T-helper 9 cell (primary cell): ENCODE results near the gene AQP2.

ENCODE experiments used
- DNase-seq: peaks from one replicate; pipeline ENCODE4 v3.0.0-alpha.2; 2020

The AQP2 gene

GRCh38 chr12:49956663-49957569 lies 6.4 kb downstream of the AQP2 start:
- DNase-seq, result no peak

- DNase-seq, result no peak
These were observed 7.0 kb downstream of the AQP2 start for GRCh38 chr12:49957570-49957967.

- DNase-seq, result no peak
These were observed 9.3 kb downstream of the AQP2 start for GRCh38 chr12:49959685-49960473.

DNA sequence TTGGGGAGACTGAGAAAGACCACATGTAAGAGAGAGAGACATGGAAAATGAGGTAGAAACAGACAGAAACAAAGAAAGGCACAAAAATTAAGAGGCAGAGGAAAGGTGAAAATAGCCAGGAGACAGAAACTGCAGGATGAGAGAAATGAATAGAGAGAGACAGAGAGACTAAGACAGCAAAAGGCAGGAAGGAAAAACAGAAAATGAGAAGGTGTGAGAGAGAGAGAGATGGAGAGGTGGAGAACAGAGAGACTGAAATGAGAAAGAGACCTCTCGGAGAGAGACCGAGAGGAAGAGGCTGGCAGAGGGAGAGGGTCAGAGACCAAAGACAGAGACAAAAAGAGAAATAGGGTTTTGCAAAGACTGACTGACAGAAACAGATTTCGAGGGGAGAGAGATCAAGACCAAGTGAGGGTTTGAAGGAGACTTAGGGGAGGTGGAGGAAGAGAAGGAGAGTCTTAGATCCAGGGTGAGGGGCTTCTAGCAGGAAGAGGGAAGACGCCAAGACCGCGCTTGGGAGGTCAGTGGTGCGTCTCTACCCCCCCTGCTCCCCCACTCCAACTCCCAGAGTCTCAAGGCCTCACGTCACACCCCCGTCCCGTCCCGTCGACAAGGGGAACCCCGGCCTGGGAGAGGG lies 10.1 kb downstream of the AQP2 start:
- no peak for DNase-seq

DNA sequence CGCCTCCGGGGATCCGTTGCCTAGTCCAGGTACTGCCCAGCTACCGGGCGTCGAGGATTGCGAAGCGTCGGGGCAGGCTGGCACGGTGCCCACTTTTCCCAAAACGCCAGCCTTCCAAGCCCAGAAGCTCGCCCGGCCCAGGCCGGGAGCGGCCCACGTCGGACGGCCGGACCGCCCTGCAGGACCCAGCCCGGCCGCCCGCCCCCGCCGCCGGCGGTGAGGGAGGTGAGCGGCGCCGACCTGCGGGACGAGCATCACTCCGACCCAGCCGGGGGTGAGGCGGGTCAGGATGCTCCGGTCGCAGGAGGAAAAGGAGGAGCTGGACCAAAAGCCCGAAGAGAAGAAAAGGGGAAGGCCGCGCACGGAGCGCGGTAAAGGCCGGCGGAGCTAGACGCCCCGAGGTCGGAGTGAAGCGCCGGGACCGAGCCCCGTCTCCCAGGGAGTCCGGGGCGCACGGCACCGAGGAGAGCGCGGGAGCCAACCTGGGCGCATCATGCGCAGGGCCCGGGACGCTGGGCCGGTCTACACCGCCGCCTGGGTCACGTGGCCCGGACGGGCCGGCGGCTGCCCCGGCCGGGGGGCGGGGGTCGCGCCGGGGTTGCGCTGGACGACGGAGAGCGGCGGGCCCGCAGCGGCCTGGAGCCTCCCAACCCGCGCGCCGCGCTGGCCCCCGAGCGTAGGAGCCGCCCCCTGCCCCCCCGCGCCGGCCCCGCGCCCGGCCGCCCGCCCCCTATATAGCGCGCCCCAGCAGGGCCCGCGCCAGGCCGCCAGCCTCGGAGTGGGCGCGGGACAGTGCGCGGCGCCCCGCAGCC lies 10.8 kb downstream of the AQP2 start, which contains the start of gene AQP5:
TSS of gene AQP5 (plus strand) at position 762 of the 812 bp plus-strand sequence. CDS start 146 bp downstream, outside the sequence.
- no peak for DNase-seq

GRCh38 chr12:49961993-49962764 lies 11.6 kb downstream of the AQP2 start:
- DNase-seq, result no peak

DNA sequence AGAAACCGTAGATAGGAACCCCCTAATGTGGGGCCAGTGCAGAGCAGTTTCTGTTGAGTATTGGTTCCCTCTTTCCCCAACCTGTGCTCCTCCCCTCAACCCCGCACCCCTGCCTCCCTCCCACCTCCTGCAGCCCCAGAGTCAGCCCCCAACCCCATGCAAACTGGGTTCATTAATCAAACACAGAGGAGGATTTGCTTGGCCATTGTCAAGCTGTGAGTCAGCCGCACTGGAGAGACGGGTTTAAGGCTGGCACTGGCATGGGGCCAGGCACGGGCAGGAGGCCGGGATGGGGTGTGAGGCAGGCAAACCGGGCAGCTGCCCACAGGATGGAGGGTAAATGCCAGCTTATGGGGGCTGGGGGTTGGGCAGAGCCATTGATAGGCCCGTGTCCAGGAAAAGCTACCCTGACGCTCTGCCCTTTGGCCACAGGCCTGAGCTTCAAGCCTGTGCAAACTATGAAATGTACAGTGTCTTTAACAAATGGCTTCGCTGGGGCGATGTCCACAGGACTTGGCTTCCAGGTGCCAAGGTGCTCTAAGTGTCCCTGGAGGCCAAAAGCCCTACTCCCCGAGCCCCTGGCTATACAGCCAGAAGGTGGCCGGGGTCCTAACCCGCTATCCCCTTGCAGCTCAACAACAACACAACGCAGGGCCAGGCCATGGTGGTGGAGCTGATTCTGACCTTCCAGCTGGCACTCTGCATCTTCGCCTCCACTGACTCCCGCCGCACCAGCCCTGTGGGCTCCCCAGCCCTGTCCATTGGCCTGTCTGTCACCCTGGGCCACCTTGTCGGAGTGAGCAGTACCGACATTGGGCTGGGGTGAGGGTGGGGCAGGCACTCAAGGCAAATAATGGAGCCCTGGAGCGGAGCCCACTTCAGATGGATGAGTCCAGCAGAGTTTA lies 12.6 kb downstream of the AQP2 start:
- DNase-seq, result no peak

GRCh38 chr12:49963976-49964815 lies 13.7 kb downstream of the AQP2 start:
- no peak for DNase-seq

- DNase-seq, result no peak
These were observed 14.5 kb downstream of the AQP2 start for GRCh38 chr12:49964849-49965624.

- DNase-seq, result no peak
These were observed 15.3 kb downstream of the AQP2 start for GRCh38 chr12:49965836-49966235.

GRCh38 chr12:49966511-49967041 lies 16.0 kb downstream of the AQP2 start:
- no peak for DNase-seq

DNA sequence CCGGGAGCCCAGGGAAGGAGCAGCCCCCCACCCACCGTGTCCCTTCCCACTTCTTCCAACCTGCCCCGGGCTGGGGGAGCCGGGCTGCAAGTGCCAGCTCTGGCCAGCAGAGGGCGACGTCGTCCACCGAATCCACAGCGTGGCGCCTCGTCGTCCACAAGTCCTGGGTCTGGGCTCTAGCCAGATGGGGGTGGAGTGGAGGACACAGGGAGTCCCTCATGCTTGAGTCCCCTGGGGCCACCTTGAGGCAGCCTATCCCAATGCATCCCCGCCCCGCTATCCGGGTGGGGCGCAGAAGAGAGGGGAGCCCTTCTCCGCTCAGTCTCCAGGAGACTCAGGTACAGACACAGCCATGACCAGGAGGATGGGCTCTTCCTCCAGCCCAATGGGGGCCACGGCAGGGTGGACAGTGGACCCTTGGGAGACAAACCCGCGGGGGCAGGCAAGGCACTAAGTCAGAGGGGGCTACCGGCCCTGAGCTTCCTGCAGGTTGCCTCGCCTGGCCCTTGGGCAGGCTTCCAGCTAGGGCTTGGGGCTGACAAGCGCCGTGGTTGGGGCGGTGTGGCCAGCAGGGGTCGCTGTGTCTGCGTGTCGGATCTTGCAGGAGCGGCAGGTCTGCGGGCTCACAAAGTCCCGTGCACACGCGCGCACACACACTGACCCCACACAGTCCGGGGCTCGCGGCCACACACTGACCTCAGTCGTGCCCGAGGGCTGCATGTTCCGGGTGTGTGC lies 16.7 kb downstream of the AQP2 start:
- DNase-seq, result peak; percentile 97

DNA sequence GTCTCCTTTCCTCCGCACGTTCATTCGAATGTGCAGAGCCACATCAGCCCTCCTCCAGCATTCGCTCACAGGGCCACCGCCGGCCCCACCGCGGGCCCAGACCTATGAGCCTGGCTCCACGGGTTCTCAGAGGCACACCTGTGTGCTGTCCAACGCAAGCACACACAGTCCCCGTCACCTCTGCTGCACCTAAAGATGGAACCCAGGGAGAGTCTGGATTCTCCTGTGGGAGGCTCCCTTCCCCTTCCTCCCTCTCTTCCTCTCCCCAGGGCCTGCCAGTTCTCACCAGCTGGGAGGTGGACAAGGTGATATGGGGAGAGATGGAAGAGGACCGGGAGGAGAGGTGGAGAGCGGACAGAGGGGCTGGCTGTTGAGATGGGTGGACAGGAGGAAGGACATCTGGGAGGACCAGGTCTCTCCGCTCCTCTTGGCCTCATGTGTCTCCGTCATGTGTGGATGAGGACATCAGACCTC lies 17.3 kb downstream of the AQP2 start:
- no peak for DNase-seq

- DNase-seq, result no peak
These were observed 17.9 kb downstream of the AQP2 start for GRCh38 chr12:49968471-49968870.

GRCh38 chr12:49969027-49969426 lies 18.5 kb downstream of the AQP2 start:
- DNase-seq, result no peak

GRCh38 chr12:49969651-49970429 lies 19.3 kb downstream of the AQP2 start:
- DNase-seq, result no peak

DNA sequence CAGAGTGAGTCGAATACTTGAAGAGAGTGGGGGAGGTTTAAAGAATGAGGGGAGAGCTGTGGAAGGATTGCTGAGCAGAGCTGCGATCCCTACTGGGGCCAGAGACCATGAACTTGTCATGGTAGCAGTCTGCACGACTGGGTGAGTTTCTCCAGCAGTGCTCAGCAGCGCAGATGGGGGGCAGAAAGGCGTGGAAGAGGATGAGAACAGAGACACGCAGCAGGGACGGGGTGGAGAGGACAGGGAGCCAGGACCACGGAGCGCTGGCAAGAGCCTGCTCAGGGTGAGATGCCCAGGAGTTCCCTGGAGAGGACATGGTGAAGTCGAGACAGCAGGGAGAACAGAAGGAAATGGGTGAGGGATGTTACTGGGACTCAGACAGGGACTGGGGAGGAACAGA lies 20.1 kb downstream of the AQP2 start:
- DNase-seq, result no peak
